GM23338 (cell line): ENCODE measurements around the gene MGAT5.

Experiments used
- POLR2AphosphoS5 ChIP-seq: IDR thresholded peaks from 2 replicates; pipeline ENCODE4 v1.6.1; 2016; ENCODE audit warnings: antibody characterized with exemption, low read depth
- TF ChIP-seq, protein P1 (sequence below), 2 experiments: fragments of 200-600 bp in 1 of 2; sonication (generic) in 1 of 2; conservative IDR thresholded peaks; 2 replicates each; pipeline versions ENCODE4 v1.5.1 to v1.6.1; 2016 to 2017; ENCODE audit warnings: antibody characterized with exemption in 2 of 2, low read depth in 2 of 2, mild to moderate bottlenecking in 2 of 2, moderate library complexity in 1 of 2

DNA sequence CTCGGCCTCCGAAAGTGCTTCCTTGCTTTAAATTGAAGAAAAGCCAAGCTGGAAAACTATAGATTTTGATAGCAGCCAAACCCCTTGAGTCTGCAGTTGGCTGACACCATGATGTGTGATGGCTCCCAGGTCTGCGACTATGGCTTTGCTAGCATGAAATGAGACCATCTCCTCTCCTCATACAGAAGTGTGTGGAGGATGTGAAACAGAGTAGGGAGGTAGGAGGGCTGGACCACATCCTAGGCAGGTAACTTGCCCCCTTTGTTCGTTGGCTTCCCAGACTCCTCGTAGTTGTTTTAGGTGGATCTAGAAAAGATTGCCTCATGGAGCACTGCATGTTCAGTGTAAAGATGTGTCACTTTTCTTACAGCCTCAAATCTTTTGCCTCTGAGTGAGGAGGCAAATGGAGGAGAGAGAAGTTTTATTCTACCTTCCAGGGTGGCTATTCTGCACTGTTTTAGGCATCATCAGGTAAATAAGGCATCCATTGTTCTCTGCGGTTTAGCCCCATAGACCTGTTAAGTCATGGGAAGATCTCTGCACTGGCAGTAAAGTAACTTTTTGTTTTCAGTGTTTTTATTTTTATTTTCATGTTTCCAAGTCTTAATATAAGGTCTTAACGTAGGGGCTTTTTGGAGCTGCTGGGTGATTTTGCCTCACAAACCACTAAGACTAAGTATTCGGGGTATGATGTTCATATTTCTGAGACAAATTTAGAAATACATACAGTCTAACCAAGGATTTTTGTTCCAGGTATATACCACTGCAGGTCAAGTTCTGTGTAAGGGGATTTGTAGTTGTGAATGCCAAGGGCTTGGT lies 40.1 kb downstream of the MGAT5 start:
- TF ChIP-seq POLR2AphosphoS5, result no peak
- TF ChIP-seq, protein P1, sequence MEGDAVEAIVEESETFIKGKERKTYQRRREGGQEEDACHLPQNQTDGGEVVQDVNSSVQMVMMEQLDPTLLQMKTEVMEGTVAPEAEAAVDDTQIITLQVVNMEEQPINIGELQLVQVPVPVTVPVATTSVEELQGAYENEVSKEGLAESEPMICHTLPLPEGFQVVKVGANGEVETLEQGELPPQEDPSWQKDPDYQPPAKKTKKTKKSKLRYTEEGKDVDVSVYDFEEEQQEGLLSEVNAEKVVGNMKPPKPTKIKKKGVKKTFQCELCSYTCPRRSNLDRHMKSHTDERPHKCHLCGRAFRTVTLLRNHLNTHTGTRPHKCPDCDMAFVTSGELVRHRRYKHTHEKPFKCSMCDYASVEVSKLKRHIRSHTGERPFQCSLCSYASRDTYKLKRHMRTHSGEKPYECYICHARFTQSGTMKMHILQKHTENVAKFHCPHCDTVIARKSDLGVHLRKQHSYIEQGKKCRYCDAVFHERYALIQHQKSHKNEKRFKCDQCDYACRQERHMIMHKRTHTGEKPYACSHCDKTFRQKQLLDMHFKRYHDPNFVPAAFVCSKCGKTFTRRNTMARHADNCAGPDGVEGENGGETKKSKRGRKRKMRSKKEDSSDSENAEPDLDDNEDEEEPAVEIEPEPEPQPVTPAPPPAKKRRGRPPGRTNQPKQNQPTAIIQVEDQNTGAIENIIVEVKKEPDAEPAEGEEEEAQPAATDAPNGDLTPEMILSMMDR (conservative IDR thresholded peaks at IDR 0.05; ENCODE audit: low read depth in 2 of 2), result no peak
